Neural progenitor cell (in vitro differentiated cells): ENCODE measurements around the gene PIAS2.

ENCODE experiments used
- CTCF ChIP-seq: fragments of 200-600 bp; sonication (generic); IDR thresholded peaks from 2 replicates; pipeline ENCODE4 v1.5.1; 2017; ENCODE audit warnings: antibody characterized with exemption, mild to moderate bottlenecking
- EZH2 ChIP-seq: fragments of 200-600 bp; sonication (generic); IDR thresholded peaks from 2 replicates; pipeline ENCODE4 v1.6.1; 2017; ENCODE audit warnings: antibody characterized with exemption, mild to moderate bottlenecking, moderate library complexity

- no peak for TF ChIP-seq CTCF
- TF ChIP-seq EZH2, result no peak
These were observed 87.8 kb downstream of the PIAS2 start for GRCh38 chr18:46829531-46829930.
